ENCODE results near the gene NOVA1.

NOVA1 gene

DNA sequence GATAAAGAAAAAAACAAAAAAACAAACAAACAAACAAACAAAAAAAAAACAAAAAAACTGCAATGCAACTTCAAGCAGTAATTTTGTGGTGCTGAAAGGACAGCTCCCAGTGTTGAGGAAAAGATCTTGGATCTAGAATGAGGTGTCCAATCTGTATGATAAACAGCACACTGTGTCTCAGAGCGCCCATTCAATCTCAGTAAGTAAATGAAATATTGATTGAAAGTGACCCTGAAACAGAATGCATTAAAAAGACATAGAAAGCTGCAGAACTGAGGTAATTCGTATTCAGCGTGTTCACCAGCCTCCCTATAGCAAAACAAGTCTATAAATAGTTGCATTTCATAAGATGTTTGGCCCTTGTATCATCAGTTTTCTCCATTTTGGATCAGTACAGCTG lies 153.0 kb downstream of the NOVA1 start:
- DNase-seq (ENCODE audit: low read depth in 3 of 3), result no peak

DNA sequence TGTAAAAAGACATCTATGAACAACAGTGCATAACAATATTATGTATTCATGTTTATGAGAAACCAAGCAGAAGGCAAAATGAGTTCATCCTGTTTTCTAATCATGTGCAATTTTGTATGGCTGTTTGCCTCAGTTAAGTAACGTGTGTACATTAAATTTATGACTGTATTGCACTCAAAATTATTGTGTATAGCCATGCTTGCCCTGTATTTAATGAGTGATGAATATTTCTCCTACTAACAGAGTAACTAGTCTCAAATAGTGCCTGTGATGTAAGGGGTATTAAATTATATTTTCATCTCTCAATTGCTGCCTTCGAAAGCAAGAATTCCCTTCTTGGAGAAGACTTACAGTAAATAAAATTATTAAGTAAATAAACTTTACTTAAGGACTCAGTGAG lies 154.2 kb downstream of the NOVA1 start:
- no peak for DNase-seq (ENCODE audit: low read depth in 3 of 3)

DNA sequence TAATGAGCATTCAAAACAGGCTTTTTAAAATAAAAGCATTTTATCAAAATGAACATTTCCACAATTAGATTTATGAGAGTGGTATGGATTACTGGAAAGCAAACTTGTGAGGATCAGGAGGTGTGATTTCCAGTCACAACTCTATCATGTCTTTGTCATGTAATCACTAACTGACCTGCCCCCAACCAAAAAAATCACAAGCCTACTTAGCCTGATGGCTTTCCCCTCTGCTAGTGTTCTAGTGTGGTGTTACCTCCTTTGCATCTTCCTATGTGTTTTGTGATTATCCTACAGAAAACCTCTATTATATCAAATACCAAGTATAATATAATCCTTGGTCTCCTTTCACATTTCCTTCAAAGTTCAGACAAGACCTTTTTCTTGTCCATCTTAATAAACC lies 168.6 kb downstream of the NOVA1 start:
- no peak for DNase-seq (ENCODE audit: low read depth in 3 of 3)

DNA sequence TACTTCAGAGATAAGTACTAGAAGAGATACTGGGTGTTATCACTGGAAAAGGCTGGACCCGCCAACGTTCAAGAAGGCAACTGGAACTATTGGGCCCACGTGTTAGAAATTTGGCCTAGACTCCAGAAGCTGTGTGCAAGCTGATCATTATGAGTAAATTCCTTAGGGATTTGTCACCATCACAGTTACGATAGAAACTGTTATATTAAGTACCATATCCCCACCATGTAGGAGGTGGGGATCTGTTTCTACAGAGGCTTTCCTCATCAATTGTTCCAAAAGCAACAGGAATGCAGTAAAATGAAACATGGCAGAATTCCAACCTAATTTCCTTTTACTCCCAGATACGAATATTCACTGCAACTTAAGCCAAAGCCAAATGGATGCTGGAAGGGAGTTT lies 170.7 kb downstream of the NOVA1 start:
- DNase-seq (ENCODE audit: low read depth in 3 of 3), result no peak

GRCh38 chr14:26424537-26424936 lies 173.3 kb downstream of the NOVA1 start:
- no peak for DNase-seq (ENCODE audit: low read depth in 3 of 3)

DNA sequence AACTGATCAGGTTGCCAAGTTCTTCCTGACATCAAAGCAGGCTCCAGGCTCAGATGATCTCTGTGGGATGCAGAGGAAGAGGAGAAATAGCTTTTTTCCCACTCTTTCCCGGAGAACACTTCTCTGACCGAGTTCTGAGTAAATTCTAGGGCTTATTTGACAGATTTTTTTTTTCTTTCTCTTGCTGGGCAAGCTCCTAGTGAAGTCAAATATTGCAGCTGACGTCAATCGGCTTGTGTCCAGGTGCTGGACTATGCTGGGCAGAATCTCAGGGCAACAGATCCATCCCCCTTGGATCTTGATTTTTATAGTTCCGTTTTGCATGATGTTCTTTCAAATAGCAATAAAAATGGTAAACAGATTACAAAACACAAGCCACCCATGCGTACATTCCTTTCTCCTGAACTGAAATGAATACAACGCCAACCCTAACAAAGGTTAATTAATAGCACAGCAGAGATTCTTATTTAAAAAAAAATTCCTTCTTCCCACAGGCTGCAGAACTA lies 182.2 kb downstream of the NOVA1 start:
- no peak for DNase-seq (ENCODE audit: low read depth in 3 of 3)

GRCh38 chr14:26414926-26415325 lies 182.9 kb downstream of the NOVA1 start:
- DNase-seq (ENCODE audit: low read depth in 3 of 3), result no peak

- DNase-seq (ENCODE audit: low read depth in 3 of 3), result no peak
Observed at GRCh38 chr14:26414103-26414502, 183.7 kb downstream of the NOVA1 start.

GRCh38 chr14:26412421-26412820 lies 185.4 kb downstream of the NOVA1 start:
- DNase-seq (ENCODE audit: low read depth in 3 of 3), result no peak

GRCh38 chr14:26410189-26410685 lies 187.6 kb downstream of the NOVA1 start:
- no peak for DNase-seq (ENCODE audit: low read depth in 3 of 3)

- no peak for DNase-seq (ENCODE audit: low read depth in 3 of 3)
Observed at GRCh38 chr14:26404927-26405326, 192.9 kb downstream of the NOVA1 start.

DNA sequence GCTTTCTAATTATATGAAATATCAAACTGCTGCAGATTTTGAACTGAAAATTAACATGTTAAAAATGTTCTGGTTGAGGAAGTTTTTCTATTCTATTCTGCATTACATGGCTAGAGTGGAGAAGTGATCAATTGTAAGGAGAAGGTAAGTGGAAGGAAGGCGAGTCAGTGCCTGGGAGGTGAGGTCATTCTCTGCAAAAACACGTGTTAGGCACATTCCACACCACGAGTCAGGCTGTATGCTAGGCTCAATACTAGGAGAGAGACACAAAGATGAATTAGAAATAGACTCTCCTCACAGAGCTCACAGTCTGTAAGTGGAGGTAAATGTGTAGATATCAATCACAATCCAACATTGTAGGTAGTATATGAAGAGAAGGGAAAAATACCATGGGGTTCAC lies 194.1 kb downstream of the NOVA1 start:
- no peak for DNase-seq (ENCODE audit: low read depth in 3 of 3)

- DNase-seq (ENCODE audit: low read depth in 3 of 3), result no peak
Observed at GRCh38 chr14:26402126-26402525, 195.7 kb downstream of the NOVA1 start.

- DNase-seq (ENCODE audit: low read depth in 3 of 3), result no peak
Observed at GRCh38 chr14:26401179-26401968, 196.5 kb downstream of the NOVA1 start.

GRCh38 chr14:26400373-26400772 lies 197.5 kb downstream of the NOVA1 start:
- DNase-seq (ENCODE audit: low read depth in 3 of 3), result no peak

GRCh38 chr14:26398616-26399015 lies 199.2 kb downstream of the NOVA1 start:
- DNase-seq (ENCODE audit: low read depth in 3 of 3), result no peak
